CD4-positive, alpha-beta T cell treated with Interferon gamma for 1 hour (primary cell): Measurements from ENCODE around the gene DMAP1.
"Not testable (repeated sequence)": the region's sequence is repeated elsewhere in the genome, so short reads cannot be mapped to it uniquely, and the experiment has no call there.

Source experiments
- DNase-seq: peaks from one replicate; pipeline ENCODE4 v3.0.0-alpha.2; 2020

The DMAP1 gene, protein sequence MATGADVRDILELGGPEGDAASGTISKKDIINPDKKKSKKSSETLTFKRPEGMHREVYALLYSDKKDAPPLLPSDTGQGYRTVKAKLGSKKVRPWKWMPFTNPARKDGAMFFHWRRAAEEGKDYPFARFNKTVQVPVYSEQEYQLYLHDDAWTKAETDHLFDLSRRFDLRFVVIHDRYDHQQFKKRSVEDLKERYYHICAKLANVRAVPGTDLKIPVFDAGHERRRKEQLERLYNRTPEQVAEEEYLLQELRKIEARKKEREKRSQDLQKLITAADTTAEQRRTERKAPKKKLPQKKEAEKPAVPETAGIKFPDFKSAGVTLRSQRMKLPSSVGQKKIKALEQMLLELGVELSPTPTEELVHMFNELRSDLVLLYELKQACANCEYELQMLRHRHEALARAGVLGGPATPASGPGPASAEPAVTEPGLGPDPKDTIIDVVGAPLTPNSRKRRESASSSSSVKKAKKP

DNA sequence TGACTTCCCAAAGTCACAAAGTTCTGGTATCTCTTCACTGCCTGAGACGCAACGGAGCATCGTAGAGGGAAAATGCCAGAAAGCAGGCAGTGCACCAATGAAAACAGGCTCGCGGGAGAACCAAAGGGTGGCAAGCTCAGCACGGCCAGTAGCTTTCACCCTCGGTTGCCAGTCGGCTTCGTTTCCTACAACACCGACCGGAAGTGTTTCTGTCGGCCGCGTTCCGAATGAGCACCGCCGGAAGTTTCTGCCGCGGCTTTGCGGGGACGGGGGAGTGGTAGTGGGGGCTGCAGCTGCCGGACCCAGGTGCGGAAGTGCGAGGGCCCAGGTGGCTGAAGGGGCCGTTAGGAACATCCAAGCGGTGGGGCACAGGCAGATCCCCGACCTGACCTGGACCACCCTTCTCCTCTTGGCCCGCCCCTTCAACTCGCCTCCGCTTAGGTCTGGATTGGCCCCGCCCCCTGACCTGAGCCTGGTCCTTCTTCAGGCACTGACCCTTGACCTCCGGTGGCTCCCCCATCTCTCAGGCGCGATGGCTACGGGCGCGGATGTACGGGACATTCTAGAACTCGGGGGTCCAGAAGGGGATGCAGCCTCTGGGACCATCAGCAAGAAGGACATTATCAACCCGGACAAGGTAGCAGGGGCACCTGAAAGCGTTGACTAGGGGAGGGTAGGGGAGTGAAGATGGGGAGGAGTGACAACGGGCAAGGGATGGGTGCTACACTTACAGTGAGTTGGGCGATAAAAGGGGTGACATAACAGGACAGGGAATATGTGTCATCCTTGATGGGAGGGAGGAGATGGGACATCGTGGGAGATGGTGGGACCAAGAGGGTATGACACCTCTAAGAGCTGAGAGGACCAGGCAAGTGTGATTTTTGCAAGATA lies at the start of gene DMAP1:
Gene DMAP1, plus strand, starts transcription at position 250 of the 891 bp plus-strand sequence. Its CDS starts 283 bp downstream, at position 533.
- DNase-seq: peak; percentile 79

DNA sequence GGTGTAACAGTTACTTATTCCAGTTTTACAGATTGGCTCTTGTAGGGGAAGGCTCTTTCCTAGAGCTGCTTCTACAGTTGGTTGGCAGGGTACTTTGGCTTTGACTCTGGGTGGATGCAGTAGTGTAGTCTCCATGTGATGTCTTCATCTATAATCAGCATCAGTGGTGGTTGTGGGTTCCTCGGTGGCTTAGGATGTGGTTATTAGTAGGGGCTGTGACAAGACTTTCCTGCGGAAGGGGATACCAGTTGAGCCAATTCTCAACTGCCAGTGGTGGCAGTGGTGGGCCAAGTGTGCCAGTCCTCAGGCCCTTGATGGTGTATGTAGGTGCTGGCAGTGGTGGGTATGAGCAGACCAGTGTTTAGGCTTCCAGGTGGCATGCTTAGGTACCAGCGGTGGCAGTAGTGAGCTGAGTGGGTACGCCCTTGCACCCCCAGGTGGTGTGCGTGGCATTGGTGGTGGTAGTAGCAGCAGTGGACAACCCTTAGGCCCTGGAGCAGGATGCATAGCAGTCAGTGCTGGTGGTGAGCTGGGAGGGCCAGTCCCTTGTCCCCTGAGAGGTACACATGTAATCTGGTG lies 44.7 kb upstream of the DMAP1 start:
- no peak for DNase-seq

DNA sequence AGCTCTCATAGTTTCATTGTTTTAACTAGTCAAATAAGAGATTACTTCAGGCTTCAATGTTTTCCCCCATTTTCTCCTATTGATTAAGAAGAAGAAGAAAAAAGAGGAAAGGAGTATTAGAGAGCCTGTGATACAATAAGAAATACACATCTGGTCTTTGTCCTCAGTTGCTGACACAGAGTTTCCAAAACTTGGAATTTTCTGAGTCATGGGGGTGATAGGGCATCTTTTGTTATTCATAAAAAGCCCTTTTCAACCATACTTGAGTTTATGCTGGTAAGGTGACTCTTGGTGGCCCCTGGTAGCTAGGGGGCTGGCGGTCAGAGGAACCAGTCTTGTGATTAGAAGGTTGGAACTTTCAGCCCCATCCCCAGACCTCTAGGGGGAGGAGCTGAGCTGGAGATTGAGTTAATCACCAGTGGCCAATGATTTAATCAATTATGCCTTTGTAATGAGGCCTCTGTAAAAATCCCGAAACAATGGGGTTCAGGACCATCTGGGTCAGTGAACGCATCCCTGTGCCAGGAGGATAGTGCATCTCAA lies 42.9 kb upstream of the DMAP1 start:
- no peak for DNase-seq

DNA sequence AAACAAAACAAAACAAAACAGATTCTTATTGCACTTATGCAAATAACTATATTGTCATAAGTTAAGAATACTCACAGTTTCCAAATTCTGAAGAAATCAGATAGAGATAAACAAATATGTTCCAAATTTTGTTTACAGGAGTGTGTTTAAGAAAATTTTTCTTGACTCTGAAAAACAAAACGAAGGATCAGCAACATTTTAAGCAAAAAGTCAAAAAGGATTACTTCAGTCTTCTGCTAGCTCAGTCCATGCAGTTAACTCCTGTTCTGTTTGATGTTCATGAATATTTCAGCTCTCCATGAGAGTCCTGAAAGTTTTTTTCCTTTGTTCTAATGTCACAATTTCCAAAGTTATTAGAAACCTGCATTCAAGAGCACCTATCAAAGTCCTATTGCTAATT lies 38.6 kb upstream of the DMAP1 start:
- no peak for DNase-seq

DNA sequence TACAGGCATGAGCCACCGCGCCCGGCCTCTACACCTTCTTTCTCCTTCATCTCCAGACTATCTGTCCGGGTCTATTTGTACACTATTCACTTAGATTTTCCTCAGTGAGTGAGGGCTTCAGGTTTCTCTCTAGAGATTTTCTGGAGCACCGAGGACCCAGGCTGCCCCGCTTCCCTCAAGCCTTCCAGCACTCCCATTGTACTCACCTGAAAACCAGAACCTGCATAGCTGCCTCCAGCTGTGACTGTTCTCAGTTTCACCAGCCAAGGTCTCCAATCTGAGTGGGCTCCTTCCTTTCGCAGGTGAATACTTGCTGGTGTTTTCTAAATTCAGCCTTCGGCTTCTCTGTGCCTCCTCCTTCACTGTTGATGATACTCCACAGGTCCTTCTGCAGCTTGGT lies 12.9 kb upstream of the DMAP1 start:
- no peak for DNase-seq

DNA sequence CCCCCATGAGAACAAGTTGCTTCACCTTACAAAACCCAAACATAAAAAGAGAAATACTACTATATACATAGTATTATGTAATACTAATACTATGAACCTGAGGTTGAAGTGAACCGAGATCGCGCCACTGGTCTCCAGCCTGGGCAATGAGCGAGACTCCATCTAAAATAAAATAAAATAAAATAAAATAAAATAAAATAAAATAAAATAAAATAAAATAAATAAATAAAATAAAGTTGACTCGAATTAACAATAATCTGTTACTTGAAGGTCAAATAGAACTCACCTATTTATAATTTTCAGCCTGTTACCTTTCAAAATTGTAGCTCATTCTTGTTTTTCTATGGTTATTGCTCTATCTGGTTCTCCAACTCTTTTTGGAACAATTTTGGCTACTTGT lies 6.7 kb upstream of the DMAP1 start:
- DNase-seq: not testable (repeated sequence)

DNA sequence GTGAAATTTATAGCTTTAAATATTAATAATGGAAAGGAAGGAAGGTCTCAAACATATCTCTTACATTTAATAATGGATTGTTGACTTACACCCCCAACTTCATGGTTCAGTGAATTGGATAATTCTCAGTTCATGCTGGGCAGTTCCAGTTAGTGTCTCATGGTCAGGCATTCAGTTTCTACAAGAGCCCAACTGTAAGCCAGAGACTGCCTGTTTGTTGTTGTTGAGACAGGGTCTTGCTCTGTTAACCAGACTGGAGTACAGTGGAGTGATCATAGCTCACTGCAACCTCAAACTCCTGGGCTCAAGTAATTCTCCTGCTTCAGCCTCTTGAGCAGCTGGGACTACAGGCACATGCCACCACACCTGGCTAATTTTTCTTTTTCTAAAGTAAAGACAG lies 5.0 kb upstream of the DMAP1 start:
- no peak for DNase-seq

DNA sequence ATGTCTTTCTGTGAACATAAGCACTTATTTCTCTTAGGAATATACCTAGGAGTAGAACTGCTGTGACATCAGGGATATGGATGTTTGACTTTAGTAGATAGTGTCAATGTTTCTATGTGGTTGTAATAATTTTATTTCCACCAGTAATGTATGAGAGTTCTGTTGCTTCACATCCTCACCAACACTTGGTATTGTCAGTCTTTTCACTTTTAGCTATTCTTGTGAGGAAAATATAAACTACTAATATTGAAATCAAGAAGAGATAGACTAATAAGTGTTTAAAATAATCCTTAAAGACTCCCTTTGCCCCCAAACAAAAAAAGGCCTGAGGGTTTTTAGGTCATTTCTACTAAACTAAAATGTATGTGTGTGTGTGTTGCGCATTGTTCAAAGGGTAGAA lies 2.7 kb upstream of the DMAP1 start:
- DNase-seq: no peak

DNA sequence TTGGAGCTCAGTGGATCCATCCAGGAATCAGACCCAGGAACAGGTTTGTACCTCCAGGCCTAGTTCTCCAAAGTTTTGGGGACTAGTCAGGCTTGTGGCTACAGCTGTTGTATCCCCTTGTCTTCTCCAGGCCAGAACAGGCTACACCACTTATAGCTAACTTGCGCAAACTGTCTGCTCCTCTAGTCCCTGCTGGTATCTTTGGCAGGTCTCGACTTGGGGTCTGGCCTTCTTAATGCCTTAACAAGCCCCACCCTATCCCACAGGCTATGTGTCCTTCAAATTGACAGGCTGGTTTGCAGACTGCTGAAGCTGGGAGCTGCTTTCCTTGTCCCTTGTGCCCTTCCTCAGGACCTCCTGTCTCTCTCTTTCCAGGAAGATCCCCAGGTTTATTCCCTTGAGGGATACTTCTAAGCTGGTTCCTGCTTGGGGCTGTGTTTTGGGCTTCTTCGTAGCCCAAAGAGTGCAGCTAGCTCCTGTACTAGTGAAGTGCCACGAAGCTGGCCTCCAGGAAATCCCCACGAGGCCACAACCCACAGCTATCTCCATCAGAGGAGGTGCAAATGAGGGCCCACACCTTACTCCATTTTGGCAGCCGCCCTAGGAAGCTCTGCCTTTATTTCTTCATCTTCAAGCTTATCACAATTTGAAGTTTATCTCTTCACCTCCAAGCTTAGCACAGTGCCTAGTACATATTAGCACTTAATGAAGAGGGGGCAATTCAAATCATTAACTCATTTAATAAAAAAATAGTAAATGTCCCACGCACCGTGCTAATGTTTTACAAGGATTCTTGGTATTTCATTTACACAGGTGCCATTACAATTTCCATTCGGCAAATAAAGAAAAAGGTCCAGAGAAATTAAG lies 683 bp upstream of the DMAP1 start:
- peak; percentile 25 for DNase-seq

DNA sequence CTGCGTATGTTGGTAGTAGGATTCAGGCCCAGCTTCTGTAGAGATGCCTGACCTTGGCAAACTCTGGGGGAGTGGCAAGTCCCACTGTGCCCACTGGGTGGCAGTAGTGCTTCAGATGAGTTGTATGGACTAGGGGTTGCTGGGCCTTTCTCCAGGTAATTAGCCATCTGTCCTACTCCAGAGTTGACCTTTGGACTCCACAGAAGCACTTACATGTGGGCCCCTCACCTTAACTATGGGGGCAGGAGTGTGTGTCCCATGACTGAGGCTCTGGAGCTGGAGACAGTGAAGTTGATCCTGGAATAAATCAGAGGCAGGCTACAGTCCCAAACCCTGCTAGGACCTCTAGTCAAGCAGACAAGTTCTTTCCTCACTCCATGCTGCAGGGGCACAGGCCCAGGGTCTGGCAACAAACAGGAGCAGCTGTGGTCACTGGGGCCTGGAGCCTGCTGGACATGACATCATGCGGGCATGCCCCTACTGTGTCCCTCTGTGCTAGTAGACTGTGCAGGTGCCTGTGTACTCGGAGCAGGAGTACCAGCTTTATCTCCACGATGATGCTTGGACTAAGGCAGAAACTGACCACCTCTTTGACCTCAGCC lies 4.6 kb downstream of the DMAP1 start:
- peak; percentile 53 for DNase-seq

DNA sequence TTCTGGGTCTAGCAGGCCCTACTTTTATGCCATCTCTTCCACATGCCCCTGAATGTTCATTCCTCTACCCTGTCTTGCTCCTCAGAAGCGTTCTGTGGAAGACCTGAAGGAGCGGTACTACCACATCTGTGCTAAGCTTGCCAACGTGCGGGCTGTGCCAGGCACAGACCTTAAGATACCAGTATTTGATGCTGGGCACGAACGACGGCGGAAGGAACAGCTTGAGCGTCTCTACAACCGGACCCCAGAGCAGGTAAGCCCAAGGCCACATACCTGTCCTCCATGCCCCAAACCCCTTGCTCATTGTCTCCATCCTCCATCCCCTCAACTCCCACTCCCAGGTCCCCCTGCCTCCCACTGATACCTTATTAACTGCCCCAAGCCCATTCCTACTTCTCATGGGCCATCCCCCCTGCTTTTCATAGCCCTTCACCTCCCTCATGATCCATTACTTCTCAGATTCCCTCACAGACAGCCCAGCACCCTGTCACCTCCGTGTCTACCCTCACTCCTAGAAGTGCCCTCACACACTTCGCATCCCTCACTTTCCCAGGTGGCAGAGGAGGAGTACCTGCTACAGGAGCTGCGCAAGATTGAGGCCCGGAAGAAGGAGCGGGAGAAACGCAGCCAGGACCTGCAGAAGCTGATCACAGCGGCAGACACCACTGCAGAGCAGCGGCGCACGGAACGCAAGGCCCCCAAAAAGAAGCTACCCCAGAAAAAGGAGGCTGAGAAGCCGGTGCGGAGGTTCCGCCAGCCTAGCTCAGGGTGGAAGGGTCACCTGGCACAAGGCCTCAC lies 5.4 kb downstream of the DMAP1 start:
- DNase-seq: no peak

DNA sequence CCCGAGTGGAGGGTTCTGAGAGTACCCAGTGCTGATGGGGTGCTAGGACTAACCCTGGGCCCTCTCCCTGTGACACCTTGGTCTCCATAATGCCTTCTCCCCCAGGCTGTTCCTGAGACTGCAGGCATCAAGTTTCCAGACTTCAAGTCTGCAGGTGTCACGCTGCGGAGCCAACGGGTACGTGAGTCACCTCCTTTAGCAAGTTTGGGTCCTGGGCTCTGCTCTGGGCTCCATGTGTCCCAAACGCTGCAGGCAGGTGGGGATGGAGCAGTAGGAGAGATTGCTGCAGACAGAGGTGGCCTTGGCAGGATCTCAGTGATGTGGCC lies 6.0 kb downstream of the DMAP1 start:
- no peak for DNase-seq

DNA sequence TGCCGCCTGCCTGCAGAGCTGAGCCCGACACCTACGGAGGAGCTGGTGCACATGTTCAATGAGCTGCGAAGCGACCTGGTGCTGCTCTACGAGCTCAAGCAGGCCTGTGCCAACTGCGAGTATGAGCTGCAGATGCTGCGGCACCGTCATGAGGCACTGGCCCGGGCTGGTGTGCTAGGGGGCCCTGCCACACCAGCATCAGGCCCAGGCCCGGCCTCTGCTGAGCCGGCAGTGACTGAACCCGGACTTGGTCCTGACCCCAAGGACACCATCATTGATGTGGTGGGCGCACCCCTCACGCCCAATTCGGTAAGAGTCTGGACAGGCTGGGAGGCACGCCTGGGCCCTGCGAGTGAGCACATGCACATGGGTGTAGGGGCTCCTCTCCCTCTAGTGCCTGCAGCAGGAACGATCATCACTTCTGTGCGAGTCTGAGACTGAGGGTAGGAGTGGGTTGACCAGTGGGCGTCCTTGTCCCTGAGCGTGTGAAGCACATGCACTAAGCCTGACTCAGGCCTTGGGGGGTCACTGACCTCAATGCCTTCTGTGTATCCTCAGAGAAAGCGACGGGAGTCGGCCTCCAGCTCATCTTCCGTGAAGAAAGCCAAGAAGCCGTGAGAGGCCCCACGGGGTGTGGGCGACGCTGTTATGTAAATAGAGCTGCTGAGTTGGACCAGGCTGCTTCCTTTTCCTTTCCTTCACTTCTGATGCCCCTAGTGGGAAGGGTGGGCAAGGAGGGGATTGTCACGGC lies 6.9 kb downstream of the DMAP1 start:
- no peak for DNase-seq

DNA sequence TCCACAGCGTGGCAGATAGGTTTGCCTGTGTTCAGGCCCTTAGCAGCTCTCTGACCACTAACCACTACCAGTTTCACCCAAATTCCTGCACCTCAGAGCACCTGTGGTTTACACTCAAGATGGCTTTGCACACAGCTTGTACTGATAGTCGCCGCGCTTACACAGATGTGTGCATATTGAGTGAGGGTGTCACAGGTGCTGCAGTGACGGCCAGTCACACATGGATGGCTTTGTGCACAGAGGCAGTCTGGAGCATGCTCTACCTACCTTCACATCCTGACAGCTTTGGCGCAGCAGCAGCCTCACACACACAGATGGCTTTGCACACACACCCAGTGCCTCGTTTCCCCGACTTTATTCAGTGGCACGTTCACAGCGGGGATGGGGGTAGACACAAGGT lies 7.5 kb downstream of the DMAP1 start:
- DNase-seq: no peak

DNA sequence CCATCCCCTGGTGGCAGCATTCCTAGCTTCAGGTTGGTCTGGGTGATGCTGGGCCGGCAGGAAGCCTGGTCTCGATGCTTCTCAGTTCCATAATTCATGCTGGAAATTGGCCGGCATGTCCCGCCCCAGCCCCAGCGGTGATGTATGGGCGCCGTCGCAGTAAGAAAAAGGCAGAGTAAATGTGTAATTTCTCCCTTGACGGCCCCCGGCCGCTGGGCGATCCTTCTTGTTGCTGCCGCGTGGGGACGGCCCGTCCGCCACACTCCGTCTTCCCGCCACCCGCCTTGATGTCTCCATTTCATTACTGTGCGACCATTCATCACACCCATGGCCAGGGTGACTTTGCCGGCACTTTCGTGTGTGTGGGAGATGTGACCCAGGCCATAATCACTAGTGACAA lies 8.5 kb downstream of the DMAP1 start:
- no peak for DNase-seq

DNA sequence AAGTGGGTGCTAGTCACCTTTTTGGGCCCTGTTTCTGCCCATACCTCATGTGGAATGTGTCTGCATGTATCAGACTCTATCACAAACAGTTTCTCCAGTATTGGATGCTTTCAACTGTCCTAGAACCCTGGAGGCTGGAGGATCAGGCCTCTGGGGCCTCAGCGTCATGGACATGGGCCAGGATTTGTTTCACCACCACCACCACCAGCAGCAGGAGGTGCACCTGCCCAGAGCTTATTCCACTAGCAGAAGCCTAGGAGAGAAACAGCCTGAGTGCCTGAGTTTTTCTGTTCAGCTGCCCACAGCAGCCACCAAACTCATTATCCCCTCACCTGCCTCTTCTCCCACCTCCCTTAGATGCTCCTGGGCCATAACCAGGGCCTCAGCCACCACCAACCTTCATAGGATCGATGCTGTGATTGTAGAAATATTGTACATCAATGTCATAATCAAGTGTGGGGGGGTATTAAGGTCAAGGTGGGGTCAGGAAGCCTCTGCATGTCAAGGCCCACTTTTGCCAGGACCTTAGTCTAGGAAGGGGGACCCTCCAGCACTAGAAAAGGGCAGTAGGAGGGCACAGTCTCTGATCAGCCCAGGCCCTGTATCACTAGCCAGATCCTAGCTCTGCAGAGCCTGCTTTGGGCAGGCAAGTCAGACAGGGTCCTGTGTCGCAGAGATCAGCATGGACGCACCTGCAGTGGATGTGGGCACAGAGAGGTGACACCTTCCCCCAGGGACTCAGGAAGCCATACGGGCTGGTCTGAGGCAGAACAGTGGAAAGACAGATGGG lies 9.3 kb downstream of the DMAP1 start:
- DNase-seq: no peak

DNA sequence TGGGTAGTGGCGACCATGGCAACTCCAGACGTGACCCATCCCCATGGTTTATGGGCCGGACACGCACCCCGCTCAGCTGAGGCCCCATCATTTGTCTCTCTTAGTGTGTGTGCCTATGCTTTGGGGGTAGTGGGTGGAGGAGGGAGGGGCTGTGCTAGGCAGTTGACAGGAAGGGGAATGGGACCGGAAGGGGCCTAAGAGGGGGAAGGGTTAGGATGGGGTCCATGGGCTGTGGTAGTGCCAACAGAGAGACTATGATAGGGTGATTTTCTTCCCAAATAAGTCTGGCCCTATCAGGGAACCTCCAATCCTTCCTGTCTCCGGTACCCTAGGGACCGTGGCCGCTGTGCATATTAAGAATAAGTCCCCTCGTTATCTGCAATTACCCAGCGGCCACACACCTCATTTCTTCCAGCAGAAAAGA lies 9.9 kb downstream of the DMAP1 start:
- DNase-seq: no peak

DNA sequence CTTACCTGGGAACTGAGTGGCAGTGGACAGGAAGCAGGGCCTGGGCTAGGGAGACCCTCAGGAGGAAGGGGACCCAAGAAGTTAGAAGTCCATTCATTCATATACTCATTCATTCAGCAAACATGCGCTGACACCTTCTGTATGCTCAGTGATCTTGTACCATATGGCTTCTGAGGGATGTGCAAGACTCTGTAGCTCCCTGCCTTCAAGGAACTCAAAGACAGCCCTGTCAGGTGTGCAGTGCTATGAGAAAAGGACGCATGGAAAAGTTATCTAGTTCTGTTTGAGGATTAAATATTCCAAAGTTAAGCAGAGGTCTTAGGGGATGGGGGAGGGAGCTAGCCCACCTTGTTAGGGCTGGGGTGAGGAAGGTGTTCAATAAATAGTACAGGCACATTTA lies 12.5 kb downstream of the DMAP1 start:
- no peak for DNase-seq

DNA sequence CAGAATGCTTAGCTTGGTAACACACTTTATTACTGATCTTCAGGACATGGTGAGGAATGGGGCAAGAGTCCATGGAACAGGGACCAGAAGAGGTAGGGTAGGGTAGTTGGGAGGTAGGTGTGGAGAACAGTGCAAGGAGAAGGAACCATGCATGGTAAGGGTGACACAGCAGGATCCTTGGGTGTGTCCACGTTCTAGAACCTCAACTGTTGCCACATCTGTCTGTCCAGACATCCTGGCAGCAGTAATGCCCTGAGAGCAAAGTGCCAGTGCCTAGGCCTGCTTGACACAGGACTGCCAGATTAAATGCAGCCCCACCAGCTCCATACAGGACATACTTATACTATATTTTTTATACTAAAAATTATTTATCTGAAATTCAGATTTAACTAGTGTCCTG lies 13.9 kb downstream of the DMAP1 start:
- DNase-seq: no peak

DNA sequence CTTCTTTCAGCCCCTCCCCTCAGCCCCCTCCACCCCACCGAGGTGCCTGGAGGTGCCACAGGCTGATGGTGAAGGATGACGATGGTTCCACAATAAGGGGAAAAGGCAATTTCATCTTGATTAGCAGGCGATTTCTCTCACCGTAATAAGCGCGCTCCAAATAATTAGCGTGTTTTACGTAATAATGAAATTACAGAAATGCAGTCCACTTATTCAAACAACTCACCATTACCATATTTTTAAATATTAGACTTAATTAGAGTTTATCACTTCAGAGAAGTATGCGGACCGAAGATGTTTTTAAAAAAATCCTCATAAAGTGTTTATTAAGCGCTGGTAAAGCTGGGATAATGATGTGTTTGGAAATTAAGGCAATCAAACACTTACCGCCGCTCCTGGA lies 14.9 kb downstream of the DMAP1 start:
- no peak for DNase-seq
